ENCODE measurements around the gene EDRF1. TPM values are rescaled to one million over a fixed set of nuclear protein-coding genes. Genes with fewer than 3 reads are reported as not detected.

EDRF1 gene
- total and polyA plus RNA-seq, 2 of the 4 experiments (the other 2 are of a cell fraction): 17.0 to 24.9 TPM

DNA sequence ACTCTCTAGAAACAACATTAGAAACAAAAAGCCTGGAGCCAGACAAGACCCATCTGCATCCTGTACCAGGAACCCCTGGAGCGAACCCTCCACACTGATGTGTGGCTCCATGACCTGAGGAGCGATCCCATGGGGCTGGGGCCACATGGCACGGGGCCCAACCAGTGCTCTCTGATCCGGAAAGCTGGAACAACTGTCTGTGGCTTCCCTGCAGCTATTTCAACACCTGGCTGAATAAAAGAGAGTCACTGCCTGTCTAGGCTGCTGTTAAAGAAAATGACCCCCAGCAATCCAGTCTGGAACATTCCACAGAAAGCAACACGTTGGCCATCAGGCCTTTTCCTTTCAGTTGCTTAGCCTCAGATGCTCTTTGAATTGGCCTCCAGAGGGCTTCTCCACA is 82.6 kb downstream of the EDRF1 start:
- no peak overlapping the region for H3K23ac ChIP-seq (ENCODE audit: low read depth, low read length)
- no peak overlapping the region for H3K4me2 ChIP-seq (ENCODE audit: low read depth, low read length)
- no peak overlapping the region for H2AK5ac ChIP-seq (ENCODE audit: low read depth, low read length)
- H3K79me1 ChIP-seq (ENCODE audit: low read depth in 1 of 2, low read length in 2 of 2): no peaks in the 10 kb centered on the region
- no peak overlapping the region for H3K9ac ChIP-seq (ENCODE audit: low read depth, low read length)
- 86% methylated on average over 4 of the region's 5 CpGs; no CpG with 5 or more reads in 1 of the 2 experiments for WGBS, 2 experiments (ENCODE audit: extremely low coverage in 2 of 2, insufficient read length in 1 of 2)
- H2BK20ac ChIP-seq (ENCODE audit: low read depth, low read length): no peak overlapping the region
- no peak overlapping the region for H2BK5ac ChIP-seq (ENCODE audit: low read depth, low read length, poor library complexity, severe bottlenecking)
- H2BK120ac ChIP-seq (ENCODE audit: low read depth, low read length): no peak overlapping the region
- TF ChIP-seq POLR2A (IDR thresholded peaks at IDR 0.05; ENCODE audit: low read depth, low read length) (no peak), BHLHE40 (IDR thresholded peaks at IDR 0.05; ENCODE audit: low read depth, low read length) (no peak), MAFK (IDR thresholded peaks at IDR 0.05; ENCODE audit: low read depth, low read length) (no peak), CHD1 (IDR thresholded peaks at IDR 0.05; ENCODE audit: low read depth, low read length) (no peak), SMC3 (IDR thresholded peaks at IDR 0.05; ENCODE audit: low read depth, low read length) (no peak), NFE2L2 (IDR thresholded peaks at IDR 0.05; ENCODE audit: low read depth, low read length) (no peak), RCOR1 (IDR thresholded peaks at IDR 0.05; ENCODE audit: insufficient replicate concordance, low read length) (no peak), MXI1 (IDR thresholded peaks at IDR 0.05; ENCODE audit: borderline replicate concordance, low read depth, low read length) (no peak)
- TF ChIP-seq, protein P1, sequence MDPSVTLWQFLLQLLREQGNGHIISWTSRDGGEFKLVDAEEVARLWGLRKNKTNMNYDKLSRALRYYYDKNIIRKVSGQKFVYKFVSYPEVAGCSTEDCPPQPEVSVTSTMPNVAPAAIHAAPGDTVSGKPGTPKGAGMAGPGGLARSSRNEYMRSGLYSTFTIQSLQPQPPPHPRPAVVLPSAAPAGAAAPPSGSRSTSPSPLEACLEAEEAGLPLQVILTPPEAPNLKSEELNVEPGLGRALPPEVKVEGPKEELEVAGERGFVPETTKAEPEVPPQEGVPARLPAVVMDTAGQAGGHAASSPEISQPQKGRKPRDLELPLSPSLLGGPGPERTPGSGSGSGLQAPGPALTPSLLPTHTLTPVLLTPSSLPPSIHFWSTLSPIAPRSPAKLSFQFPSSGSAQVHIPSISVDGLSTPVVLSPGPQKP (IDR thresholded peaks at IDR 0.05; ENCODE audit: borderline replicate concordance, low read depth, low read length): no peak
- TF ChIP-seq, protein P2, sequence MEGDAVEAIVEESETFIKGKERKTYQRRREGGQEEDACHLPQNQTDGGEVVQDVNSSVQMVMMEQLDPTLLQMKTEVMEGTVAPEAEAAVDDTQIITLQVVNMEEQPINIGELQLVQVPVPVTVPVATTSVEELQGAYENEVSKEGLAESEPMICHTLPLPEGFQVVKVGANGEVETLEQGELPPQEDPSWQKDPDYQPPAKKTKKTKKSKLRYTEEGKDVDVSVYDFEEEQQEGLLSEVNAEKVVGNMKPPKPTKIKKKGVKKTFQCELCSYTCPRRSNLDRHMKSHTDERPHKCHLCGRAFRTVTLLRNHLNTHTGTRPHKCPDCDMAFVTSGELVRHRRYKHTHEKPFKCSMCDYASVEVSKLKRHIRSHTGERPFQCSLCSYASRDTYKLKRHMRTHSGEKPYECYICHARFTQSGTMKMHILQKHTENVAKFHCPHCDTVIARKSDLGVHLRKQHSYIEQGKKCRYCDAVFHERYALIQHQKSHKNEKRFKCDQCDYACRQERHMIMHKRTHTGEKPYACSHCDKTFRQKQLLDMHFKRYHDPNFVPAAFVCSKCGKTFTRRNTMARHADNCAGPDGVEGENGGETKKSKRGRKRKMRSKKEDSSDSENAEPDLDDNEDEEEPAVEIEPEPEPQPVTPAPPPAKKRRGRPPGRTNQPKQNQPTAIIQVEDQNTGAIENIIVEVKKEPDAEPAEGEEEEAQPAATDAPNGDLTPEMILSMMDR (conservative IDR thresholded peaks at IDR 0.05; ENCODE audit: low read depth, low read length): no peak
- TF ChIP-seq, protein P3, sequence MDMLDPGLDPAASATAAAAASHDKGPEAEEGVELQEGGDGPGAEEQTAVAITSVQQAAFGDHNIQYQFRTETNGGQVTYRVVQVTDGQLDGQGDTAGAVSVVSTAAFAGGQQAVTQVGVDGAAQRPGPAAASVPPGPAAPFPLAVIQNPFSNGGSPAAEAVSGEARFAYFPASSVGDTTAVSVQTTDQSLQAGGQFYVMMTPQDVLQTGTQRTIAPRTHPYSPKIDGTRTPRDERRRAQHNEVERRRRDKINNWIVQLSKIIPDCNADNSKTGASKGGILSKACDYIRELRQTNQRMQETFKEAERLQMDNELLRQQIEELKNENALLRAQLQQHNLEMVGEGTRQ (IDR thresholded peaks at IDR 0.05; ENCODE audit: low read depth, low read length): no peak
- ChIA-PET POLR2A (ENCODE audit: unreplicated experiment) (no interaction called here), CTCF (no interaction called here)
- in situ Hi-C loops (cut with MboI; ENCODE audit: low sequenced_read_pairs) (no loop called here), intact Hi-C loops (cut with micrococcal nuclease) (no loop called here), dilution Hi-C loops (cut with HindIII; ENCODE audit: low sequenced_read_pairs, unreplicated experiment) (no loop called here)
- H3K18ac ChIP-seq (ENCODE audit: low read depth, low read length): no peak overlapping the region
- H2AK9ac ChIP-seq (replicated peaks; ENCODE audit: low read depth, low read length, poor library complexity): no peak overlapping the region
- H3K4me1 ChIP-seq (ENCODE audit: control insufficient read depth, insufficient read depth, low read length): no peaks in the 10 kb centered on the region
- no peak overlapping the region for H2AFZ ChIP-seq (replicated peaks; ENCODE audit: low read length, poor library complexity)
- H4K5ac ChIP-seq (ENCODE audit: low read depth, low read length): no peak overlapping the region
- H3K14ac ChIP-seq (replicated peaks; ENCODE audit: low read depth, low read length): no peak overlapping the region
- H4K91ac ChIP-seq (ENCODE audit: insufficient read depth, low read depth, low read length): no peak overlapping the region
- H3K56ac ChIP-seq (ENCODE audit: extremely low read depth, insufficient read depth, low read length): no peak overlapping the region
- DNase-seq: no peak
- no peak for ATAC-seq (ENCODE audit: low read depth)
- H4K8ac ChIP-seq (ENCODE audit: low read depth in 2 of 2, low read length in 2 of 2): no peak overlapping the region
- BruUV-seq (replicated peaks): no TSS peak
- peaks cover 29% of the 10 kb centered on the region for H3K36me3 ChIP-seq (ENCODE audit: control insufficient read depth, insufficient read depth, low read length)
- no peak overlapping the region for H2BK15ac ChIP-seq (ENCODE audit: low read depth, low read length)
- no peaks in the 10 kb centered on the region for H3K9me3 ChIP-seq (ENCODE audit: control insufficient read depth, insufficient read depth, low read length)
- H4K20me1 ChIP-seq (ENCODE audit: insufficient read depth, low read length): no peaks in the 10 kb centered on the region
- no peak overlapping the region for H3K4me3 ChIP-seq (ENCODE audit: insufficient read depth, low read depth, low read length)
- no peak overlapping the region for H3K4ac ChIP-seq (ENCODE audit: low read depth, low read length)
- no peak overlapping the region for H3K27ac ChIP-seq (ENCODE audit: insufficient read depth, low read length)
- H3K27me3 ChIP-seq (ENCODE audit: control insufficient read depth, insufficient read depth, low read length): no peaks in the 10 kb centered on the region
- H3K9me1 ChIP-seq (ENCODE audit: insufficient read depth, low read length): no peaks in the 10 kb centered on the region; the same call in 1 of the 2 replicates

Measured in IMR-90 (cell line).